ENCODE results near the gene KTN1.

GRCh38 chr14:55673048-55673447 is 93.0 kb downstream of the KTN1 start:
- no peak for TF ChIP-seq CTCF (IDR thresholded peaks at IDR 0.05)
- no peak for TF ChIP-seq POLR2A (IDR thresholded peaks at IDR 0.05)
- TF ChIP-seq POLR2AphosphoS5 (IDR thresholded peaks at IDR 0.05): no peak
